Renal cortical epithelial cell (primary cell): ENCODE measurements around the gene CYB561D1. TPM values are rescaled to one million over a fixed set of nuclear protein-coding genes. Genes with fewer than 3 reads are reported as not detected.

ENCODE experiments used
- DNase-seq: peaks from one replicate; pipeline ENCODE4 v3.0.0-alpha.2; 2011; ENCODE audit warnings: low read depth
- total RNA-seq: library from RNA; depleted of rRNA; stranded (reverse); fragments of >200 nt; gene quantifications from 2 replicates; pipeline ENCODE4 v1.2.3, GENCODE V29; 2014

The CYB561D1 gene
- total RNA-seq, 1 donor from 2014 or later, result 14.8 TPM

- DNase-seq, result peak; percentile 16
These were observed 7.1 kb downstream of the CYB561D1 start for GRCh38 chr1:109500941-109501381.

- DNase-seq, result no peak
These were observed 7.9 kb downstream of the CYB561D1 start for GRCh38 chr1:109501644-109502363.

- DNase-seq, result no peak
These were observed 8.5 kb downstream of the CYB561D1 start for GRCh38 chr1:109502364-109502851.

GRCh38 chr1:109503935-109504334, 10.0 kb downstream of the CYB561D1 start:
- no peak for DNase-seq

GRCh38 chr1:109504974-109505373, 11.1 kb downstream of the CYB561D1 start:
- no peak for DNase-seq

GRCh38 chr1:109508001-109508872, 14.3 kb downstream of the CYB561D1 start:
- no peak for DNase-seq

GRCh38 chr1:109508873-109509175, 14.9 kb downstream of the CYB561D1 start:
- DNase-seq, result no peak

GRCh38 chr1:109509176-109510134, 15.6 kb downstream of the CYB561D1 start, which contains the start of gene AMIGO1:
TSS of gene AMIGO1 (minus strand) at chr1:109509727. CDS start at chr1:109508912, 815 bp downstream.
- peak; percentile 21 for DNase-seq

GRCh38 chr1:109513110-109513710, 19.3 kb downstream of the CYB561D1 start:
- no peak for DNase-seq

GRCh38 chr1:109514846-109515245, 21.0 kb downstream of the CYB561D1 start:
- DNase-seq, result peak; percentile 38

- peak; percentile 91 for DNase-seq
These were observed 23.0 kb downstream of the CYB561D1 start for GRCh38 chr1:109516872-109517271.

- no peak for DNase-seq
These were observed 23.4 kb downstream of the CYB561D1 start for GRCh38 chr1:109517337-109517736.

- no peak for DNase-seq
These were observed 27.4 kb downstream of the CYB561D1 start for GRCh38 chr1:109521002-109521951.

GRCh38 chr1:109522026-109522425, 28.1 kb downstream of the CYB561D1 start:
- no peak for DNase-seq

- DNase-seq, result no peak
These were observed 29.8 kb downstream of the CYB561D1 start for GRCh38 chr1:109523706-109524105.

GRCh38 chr1:109527098-109527811, 33.4 kb downstream of the CYB561D1 start:
- no peak for DNase-seq

- no peak for DNase-seq
These were observed 34.2 kb downstream of the CYB561D1 start for GRCh38 chr1:109527846-109528695.

- no peak for DNase-seq
These were observed 34.8 kb downstream of the CYB561D1 start for GRCh38 chr1:109528712-109529111.
